Stimulated activated naive CD4-positive, alpha-beta T cell (primary cell): ENCODE measurements around the gene RC3H1.
"Not testable (repeated sequence)": the region's sequence is repeated elsewhere in the genome, so short reads cannot be mapped to it uniquely, and the experiment has no call there.

ENCODE experiments used
- DNase-seq, 6 experiments: peaks; one replicate each; lab custom pipeline; 2025; lab: John Stamatoyannopoulos, UW

Gene RC3H1

GRCh38 chr1:174022080-174022975 is at the start of gene RC3H1:
Gene RC3H1, minus strand, starts transcription at chr1:174022357. Its CDS starts 29,372 bp downstream, at chr1:173992985.
- peak; percentile 75 to 88 (median 86) for DNase-seq

GRCh38 chr1:174070614-174071013 is 48.5 kb upstream of the RC3H1 start:
- no peak for DNase-seq

- peak in 3 of 6 experiments; percentile 41 to 60 (median 54) for DNase-seq
Observed at GRCh38 chr1:174068000-174068399, 45.8 kb upstream of the RC3H1 start.

- DNase-seq: no peak
Observed at GRCh38 chr1:174060090-174060489, 37.9 kb upstream of the RC3H1 start.

- no peak for DNase-seq
Observed at GRCh38 chr1:174058624-174059023, 36.5 kb upstream of the RC3H1 start.

- DNase-seq: not testable (repeated sequence)
Observed at GRCh38 chr1:174056609-174057008, 34.5 kb upstream of the RC3H1 start.

GRCh38 chr1:174055797-174056196 is 33.6 kb upstream of the RC3H1 start:
- not testable (repeated sequence) for DNase-seq

GRCh38 chr1:174053826-174054225 is 31.7 kb upstream of the RC3H1 start:
- DNase-seq: no peak

GRCh38 chr1:174052621-174053020 is 30.5 kb upstream of the RC3H1 start:
- DNase-seq: no peak

- no peak for DNase-seq
Observed at GRCh38 chr1:174051956-174052355, 29.8 kb upstream of the RC3H1 start.

- no peak for DNase-seq
Observed at GRCh38 chr1:174049514-174049913, 27.4 kb upstream of the RC3H1 start.

GRCh38 chr1:174044418-174045222 is 22.5 kb upstream of the RC3H1 start:
- no peak for DNase-seq

GRCh38 chr1:174042509-174042908 is 20.4 kb upstream of the RC3H1 start:
- not testable (repeated sequence) for DNase-seq

GRCh38 chr1:174041369-174041768 is 19.2 kb upstream of the RC3H1 start:
- no peak for DNase-seq

GRCh38 chr1:174040387-174040786 is 18.2 kb upstream of the RC3H1 start:
- DNase-seq: no peak

- DNase-seq: no peak
Observed at GRCh38 chr1:174039027-174039426, 16.9 kb upstream of the RC3H1 start.

GRCh38 chr1:174036798-174037197 is 14.6 kb upstream of the RC3H1 start:
- no peak for DNase-seq

- no peak for DNase-seq
Observed at GRCh38 chr1:174036204-174036603, 14.0 kb upstream of the RC3H1 start.

GRCh38 chr1:174032671-174033222 is 10.6 kb upstream of the RC3H1 start:
- no peak for DNase-seq

- no peak for DNase-seq
Observed at GRCh38 chr1:174031099-174031498, 8.9 kb upstream of the RC3H1 start.

GRCh38 chr1:174028495-174028894 is 6.3 kb upstream of the RC3H1 start:
- no peak for DNase-seq

GRCh38 chr1:174023440-174023839 is 1.3 kb upstream of the RC3H1 start:
- peak in 1 of 6 experiments; percentile 2 for DNase-seq

GRCh38 chr1:174022976-174023277 is 770 bp upstream of the RC3H1 start:
- DNase-seq: no peak
